NCI-H82 treated with DMSO at 0.1 percent for 48 hours (cell line): ENCODE results near the gene KIAA1958.
"Not testable (repeated sequence)": the region's sequence is repeated elsewhere in the genome, so short reads cannot be mapped to it uniquely, and the experiment has no call there.

ENCODE experiments used
- DNase-seq: peaks from one replicate; lab custom pipeline; 2025; ENCODE audit not compliant: unreplicated experiment; lab: John Stamatoyannopoulos, UW

Gene KIAA1958

GRCh38 chr9:112487799-112488340 is 1.2 kb downstream of the KIAA1958 start:
- DNase-seq: no peak

GRCh38 chr9:112489039-112489546 is 2.5 kb downstream of the KIAA1958 start:
- peak; percentile 11 for DNase-seq

DNA sequence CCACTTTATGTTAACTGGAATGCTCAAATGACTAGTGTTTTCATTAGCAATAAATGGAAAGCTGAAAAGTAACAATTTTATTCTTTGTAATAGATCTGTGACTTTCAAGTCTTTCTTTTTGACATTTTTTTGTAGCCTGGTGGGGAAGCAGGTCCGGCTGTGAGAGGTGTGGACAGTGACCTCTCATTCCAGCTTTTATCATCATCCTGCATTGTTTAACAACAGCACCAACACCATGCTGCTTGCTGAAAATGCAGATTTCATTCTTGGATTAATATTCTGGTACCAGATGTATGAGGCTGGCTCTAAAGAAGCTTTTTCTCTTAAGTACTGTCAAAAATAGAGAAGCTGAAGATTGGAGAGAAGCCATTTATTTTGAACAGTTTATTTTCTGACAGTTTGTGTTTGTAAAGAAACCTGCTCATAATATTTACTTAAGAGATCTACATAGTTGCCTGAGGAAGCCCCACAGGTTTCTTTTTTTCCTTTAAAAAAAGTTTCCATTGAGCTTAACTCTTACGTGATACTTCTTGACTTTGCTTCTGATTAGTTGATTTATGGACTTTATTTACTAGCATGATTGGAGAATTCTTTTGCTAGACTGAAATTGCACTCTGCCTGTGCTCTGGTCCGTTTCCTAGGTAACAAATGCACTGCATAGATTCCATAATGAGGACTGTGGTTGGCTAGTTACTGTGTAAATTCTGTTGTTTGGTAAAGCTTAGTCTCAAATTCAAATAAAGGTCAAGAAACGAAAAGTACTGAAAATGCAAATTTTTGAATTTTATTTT is 3.4 kb downstream of the KIAA1958 start:
- DNase-seq: no peak

DNA sequence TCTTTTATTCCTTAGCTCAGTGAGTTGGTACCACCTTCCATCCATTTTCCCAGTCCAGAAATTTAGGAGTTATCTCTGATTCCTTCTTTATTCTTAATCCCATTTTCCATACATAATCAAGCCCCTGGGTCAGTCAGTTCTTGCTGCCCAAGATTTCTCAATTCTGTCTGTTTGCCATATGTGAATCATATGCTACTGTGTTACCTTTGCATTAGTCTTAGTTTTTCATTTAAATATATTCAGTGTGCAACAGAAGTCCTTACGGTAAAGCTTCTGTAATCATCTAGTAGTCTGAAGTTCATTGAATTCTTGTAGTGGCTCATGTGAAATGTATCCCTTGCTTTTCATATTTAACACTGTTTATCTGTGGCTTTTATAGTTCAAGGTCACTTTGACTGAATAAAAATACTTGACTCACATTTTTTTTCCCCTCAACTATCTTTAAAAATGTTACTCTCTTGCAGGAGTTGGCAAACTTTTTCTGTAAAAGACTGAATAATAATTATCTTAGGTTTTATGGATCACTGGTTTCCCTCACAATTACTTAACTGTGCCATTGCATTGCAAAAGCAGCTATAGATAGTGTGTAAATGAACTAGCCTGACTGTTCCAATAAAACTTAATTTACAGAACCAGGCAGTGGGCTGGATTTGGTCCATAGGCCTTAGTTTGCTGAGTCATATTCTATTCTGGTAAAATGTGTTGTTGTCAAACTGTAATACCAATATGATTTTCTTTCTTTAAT is 6.9 kb downstream of the KIAA1958 start:
- DNase-seq: no peak

DNA sequence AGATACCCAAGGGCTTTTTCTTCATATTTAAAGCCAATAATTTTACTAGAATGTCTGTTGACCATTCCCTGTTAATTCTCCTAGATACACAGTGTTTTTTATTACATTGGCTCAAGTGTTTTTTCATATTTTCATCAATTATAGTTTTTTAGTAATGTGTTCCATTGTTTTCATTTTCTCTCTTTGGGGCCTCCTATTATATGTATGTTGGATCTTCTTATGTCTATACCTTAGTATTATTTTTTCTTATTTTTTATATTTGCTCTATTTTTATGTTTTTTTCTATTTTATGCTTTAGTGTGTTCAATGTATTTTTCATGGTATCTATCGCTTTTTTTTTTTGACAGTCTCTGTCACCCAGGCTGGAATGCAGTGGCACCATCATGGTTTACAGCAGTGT is 7.5 kb downstream of the KIAA1958 start:
- no peak for DNase-seq

- no peak for DNase-seq
Observed at GRCh38 chr9:112495614-112496013, 9.0 kb downstream of the KIAA1958 start.

DNA sequence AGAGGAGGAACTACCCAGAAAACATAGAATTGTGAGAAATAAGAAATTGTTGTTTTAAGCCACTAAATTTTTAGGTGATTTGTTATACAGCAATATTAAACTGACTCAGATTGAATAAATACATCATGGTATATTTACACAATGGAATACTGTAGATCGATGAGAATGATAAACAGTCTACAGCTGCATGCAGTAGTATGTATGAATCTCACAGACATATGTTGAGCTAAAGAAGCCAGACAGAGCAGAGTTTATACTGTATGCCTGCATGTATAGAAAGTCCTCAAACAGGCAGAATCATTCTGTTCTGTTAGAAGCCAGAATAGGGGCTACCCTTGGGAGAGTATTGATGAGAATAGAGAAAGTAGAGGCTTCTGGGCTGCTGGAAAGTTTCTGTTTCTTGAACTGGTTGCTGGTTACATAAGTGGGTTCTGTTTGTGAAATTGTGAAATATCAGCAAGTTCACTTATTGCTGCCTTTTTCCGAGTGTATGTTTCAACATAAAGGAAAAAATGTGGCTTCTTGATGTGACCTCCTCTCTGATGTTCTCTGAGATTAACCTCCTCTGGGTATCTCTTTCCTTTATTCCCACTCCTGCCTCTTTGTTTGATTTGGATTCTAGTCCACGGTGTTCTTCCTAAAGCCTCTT is 9.6 kb downstream of the KIAA1958 start:
- DNase-seq: no peak

GRCh38 chr9:112500842-112501241 is 14.2 kb downstream of the KIAA1958 start:
- no peak for DNase-seq

DNA sequence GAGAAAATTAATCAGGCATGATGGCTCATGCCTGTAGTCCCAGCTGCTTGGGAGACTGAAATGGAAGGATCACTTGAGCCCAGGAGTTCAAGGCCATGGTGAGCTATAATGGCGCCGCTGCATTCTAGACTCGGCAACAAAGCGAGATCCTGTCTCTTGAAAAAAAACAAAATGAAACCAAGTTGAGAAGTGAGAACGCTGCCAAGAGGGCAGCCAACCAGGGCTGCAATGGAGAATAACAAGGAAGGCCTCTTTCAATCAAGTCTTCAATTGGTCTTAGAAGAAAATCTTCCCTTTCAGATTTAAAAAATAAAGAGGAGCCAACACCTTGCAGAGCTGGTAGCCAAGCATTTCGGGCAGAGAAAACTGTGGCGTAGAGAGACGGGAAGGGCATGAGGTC is 14.7 kb downstream of the KIAA1958 start:
- no peak for DNase-seq

DNA sequence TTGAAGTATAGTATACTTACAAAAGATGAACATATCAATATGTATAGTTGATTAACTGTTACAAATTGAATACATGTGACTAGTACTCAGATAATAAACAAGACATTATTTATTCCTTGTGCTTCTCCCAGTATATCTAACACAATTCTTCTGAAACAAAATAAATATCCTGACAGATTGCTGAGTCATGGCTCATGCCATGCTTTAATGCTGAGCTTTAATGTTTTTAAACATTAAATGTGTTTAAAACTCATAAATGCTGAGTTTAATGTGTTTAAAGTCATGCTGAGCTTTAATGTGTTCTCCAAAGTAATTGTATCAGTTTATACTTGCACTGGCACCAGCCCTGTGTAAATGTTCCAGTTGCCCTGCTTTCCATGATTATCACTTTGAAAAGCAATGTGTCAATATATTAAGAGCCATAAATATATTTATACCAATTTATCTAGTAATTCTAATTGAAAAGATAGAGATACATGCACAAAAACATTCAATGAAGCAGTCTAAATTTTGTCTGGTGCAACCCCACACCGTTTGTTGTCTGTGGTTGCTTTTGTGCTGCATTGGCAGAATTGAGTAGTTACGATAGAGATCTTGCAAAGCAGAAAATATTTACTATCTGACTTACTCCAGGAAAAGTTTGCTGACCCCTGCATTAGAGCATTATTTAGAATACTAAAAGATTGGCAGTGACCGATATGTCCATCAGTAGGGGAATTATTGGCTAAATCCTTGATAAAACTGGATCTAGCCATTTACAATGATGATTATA is 15.7 kb downstream of the KIAA1958 start:
- no peak for DNase-seq

DNA sequence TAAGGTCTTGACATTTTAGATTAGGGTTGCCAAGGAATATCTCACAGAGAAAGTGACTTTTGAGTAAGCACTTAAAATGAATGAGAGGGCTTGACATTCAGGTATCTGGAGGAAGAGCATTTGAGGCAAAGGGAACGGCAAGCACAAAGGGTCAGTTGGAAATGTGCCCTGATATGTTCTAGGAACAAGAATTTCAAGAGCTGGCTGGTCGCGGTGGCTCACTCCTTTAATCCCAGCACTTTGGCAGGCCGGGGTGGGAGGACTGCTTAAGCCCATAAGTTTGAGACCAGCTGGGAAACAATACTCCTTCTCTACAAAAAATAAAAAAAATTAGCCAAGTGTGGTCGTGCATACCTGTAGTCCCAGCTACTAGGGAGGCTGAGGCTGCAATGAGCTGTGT is 16.5 kb downstream of the KIAA1958 start:
- no peak for DNase-seq

DNA sequence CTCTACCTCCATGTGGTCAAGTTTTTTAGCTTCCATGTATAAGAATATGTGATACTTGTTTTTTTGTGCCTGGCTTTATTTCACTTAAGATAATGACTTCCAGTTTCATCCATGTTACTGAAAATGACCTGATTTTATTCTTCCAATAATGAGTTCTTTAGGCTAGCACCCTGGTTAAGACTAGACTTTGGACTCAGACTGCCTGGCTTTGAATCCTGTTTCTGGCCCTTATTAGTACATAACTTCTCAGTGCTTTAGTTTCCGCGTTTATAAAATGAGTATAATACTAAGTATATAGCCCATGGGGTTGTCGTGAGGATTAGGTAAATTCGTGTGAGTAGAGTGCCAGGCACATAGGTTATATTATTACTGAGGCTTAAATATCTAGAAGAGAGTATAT is 18.5 kb downstream of the KIAA1958 start:
- no peak for DNase-seq

DNA sequence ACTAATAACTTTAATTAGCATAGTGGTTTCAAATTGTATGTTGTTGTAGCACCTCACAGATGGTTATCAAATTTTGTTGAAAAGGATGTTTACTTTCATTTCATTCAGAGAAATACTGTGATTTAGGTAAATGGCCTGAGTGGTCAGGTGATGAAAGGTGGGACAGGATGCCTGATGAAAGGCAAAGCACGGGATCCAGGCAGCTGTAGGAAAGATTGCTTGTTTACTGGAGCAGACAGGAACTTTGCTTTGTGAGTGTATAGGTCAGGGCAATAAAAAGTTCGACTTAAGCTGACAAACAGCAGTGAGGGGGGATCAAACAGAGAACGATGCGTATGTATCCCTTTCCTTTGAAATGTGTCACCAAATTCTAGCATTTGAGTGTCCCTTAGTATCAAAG is 19.0 kb downstream of the KIAA1958 start:
- DNase-seq: no peak

- DNase-seq: no peak
Observed at GRCh38 chr9:112506571-112506970, 19.9 kb downstream of the KIAA1958 start.

GRCh38 chr9:112507001-112507680 is 20.5 kb downstream of the KIAA1958 start:
- DNase-seq: no peak

DNA sequence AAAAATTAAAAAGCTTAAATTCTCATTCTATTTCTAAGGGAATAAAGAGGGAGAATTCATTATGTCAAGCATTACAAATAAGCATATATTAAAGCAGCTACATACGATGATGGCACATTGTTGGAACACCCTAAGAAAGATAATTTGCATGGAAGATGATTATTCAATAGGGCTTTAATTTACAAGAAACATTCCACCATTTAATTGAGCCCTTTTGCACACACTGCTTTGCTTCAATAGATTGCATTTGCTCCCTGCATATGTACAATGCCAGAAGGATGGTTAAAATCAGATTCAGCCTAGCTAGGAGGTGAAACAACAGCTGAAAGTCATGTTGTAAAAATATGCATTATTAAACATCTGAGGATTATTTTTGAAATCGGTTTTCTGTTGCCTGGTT is 21.8 kb downstream of the KIAA1958 start:
- no peak for DNase-seq

- not testable (repeated sequence) for DNase-seq
Observed at GRCh38 chr9:112512377-112512776, 25.8 kb downstream of the KIAA1958 start.

GRCh38 chr9:112516769-112517168 is 30.1 kb downstream of the KIAA1958 start:
- DNase-seq: no peak

GRCh38 chr9:112520069-112520468 is 33.4 kb downstream of the KIAA1958 start:
- no peak for DNase-seq

- no peak for DNase-seq
Observed at GRCh38 chr9:112520656-112521055, 34.0 kb downstream of the KIAA1958 start.
